RWPE1 (cell line): Measurements from ENCODE around the gene MAP3K7.

Source experiments
- CTCF ChIA-PET: fragments of 350-600 bp; sonication (Branson Sonifier 250); formaldehyde crosslinking; extraction: SDS; loops from one replicate; lab custom pipeline; 2021; lab: Yijun Ruan, JAX
- POLR2A ChIA-PET: fragments of 400-600 bp; formaldehyde crosslinking; extraction: SDS; loops from one replicate; lab custom pipeline; 2020; ENCODE audit warnings: antibody characterized with exemption; ENCODE audit not compliant: low non-redundant PET; lab: Yijun Ruan, JAX
- DNase-seq: peaks from one replicate; pipeline ENCODE4 v3.0.0; 2012; ENCODE audit warnings: low spot score
- H3K27ac ChIP-seq: fragments of 450-650 bp; 2 replicates; pipeline ENCODE4 v1.5.1; 2017
- CTCF ChIP-seq: fragments of 450-650 bp; conservative IDR thresholded peaks from 2 replicates; pipeline ENCODE4 v1.5.1; 2017; ENCODE audit warnings: low read depth, mild to moderate bottlenecking

Gene MAP3K7

DNA sequence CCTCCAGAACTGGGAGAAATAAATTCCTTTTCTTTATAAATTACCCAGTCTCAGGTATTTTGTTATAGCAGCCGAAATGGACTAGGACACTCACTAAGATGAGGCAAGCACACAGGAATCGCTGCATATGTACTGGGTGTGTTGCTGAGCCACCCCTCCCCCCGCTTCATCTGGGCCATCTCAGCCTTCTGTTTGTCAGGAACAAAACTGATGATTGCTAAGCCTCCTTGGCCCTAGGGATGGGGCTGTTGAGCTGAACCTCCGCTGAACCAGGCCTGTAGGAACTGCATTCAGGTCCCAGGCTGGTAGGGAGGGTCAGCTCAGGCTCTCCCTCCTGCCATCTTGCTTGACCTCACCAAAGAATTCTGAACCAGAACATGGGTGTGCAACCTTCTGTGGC, 108.6 kb downstream of the MAP3K7 start:
- TF ChIP-seq CTCF: no peak
- CTCF ChIA-PET: interaction anchor here (0.8 to 1.5 kb wide), 3 partner anchors 182 to 547 kb away, joined by 3 to 10 read pairs (median 8); no protein-coding TSS in a partner anchor
- no peak overlapping the region for H3K27ac ChIP-seq
- POLR2A ChIA-PET: no interaction called here
- DNase-seq: no peak

- DNase-seq: no peak
- ChIA-PET CTCF (interaction anchor here (0.6 to 0.8 kb wide), 2 partner anchors 101 to 546 kb away, joined by 3 to 4 read pairs; no protein-coding TSS in a partner anchor), POLR2A (no interaction called here)
- no peak overlapping the region for H3K27ac ChIP-seq
- no peak for TF ChIP-seq CTCF
Observed at GRCh38 chr6:90477366-90477765, 109.5 kb downstream of the MAP3K7 start.

DNA sequence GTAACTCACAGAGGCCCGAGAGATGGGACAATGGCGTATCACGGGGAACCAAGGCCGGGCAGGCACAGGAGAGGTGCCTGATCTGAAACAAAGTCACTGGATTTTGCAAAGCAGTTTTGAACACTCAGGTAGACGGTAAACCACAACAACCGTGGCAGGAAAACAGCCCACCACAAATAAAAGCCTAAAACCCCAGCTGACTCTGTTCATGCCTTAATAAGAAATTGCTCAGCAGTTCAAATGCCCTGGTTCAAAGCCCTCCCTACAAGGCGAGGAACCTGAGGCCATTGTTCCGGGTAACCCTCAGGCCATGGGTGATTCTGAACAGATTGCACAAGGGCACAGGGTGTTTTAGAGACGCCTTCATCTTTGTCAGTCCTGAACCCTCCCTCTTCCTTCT, 114.2 kb downstream of the MAP3K7 start:
- no peak overlapping the region for H3K27ac ChIP-seq
- ChIA-PET CTCF (interaction anchor here (0.6 to 1.2 kb wide), 2 partner anchors 65 to 79 kb away, joined by 3 to 9 read pairs; no protein-coding TSS in a partner anchor), POLR2A (no interaction called here)
- TF ChIP-seq CTCF: no peak
- DNase-seq: no peak

- ChIA-PET POLR2A (no interaction called here), CTCF (interaction anchor here (0.6 kb wide), 2 partner anchors 172 to 283 kb away, joined by 3 to 5 read pairs; no protein-coding TSS in a partner anchor)
- TF ChIP-seq CTCF: no peak
- H3K27ac ChIP-seq: no peak overlapping the region
- no peak for DNase-seq
Observed at GRCh38 chr6:90471263-90471662, 115.6 kb downstream of the MAP3K7 start.

GRCh38 chr6:90469906-90470305, 117.0 kb downstream of the MAP3K7 start:
- POLR2A ChIA-PET: no interaction called here
- no peak for TF ChIP-seq CTCF
- CTCF ChIA-PET: no interaction called here
- no peak overlapping the region for H3K27ac ChIP-seq
- no peak for DNase-seq

DNA sequence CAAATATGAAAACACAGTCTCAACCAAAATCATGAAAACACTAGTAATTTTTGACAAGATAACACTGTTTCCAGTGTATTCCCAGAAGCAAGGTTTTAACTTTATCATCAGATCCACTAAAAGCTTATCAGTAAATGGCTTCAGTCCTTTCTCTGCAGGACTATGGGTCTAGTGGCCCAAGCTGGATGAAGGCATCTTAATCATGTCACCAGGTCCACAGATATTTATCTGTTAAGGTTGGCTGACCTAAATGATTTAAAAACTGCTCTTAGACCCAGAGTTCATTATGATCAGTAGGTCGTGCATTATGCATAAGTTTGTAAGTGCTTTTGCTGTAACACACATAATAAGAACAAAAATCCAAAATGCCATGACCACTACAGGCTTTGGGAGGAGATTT, 118.0 kb downstream of the MAP3K7 start:
- DNase-seq: no peak
- no peak for TF ChIP-seq CTCF
- ChIA-PET CTCF (no interaction called here), POLR2A (no interaction called here)
- no peak overlapping the region for H3K27ac ChIP-seq

DNA sequence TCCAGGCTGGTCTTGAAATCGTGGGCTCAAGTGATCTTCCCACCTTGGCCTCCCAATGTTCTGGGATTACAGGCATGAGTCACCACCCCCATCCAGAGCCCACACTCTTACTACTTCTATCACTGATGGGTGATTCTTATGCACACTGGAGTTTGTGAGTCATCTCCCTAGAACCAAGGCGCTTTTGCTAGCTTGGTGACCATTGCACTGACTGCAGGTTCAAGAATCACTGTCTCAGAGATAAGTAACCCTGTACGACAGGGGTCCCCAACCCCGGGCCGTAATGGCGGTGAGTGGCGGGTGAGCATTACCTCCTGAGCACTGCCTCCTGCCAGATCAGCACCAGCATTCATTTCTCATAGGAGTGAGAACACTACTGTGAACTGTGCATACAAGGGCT, 118.8 kb downstream of the MAP3K7 start:
- H3K27ac ChIP-seq: no peak overlapping the region
- CTCF ChIA-PET: no interaction called here
- POLR2A ChIA-PET: no interaction called here
- TF ChIP-seq CTCF: no peak
- peak; percentile 50 for DNase-seq
